HepG2 (cell line): Measurements from ENCODE around the gene CAD. TPM values are rescaled to one million over a fixed set of nuclear protein-coding genes. Genes with fewer than 3 reads are reported as not detected.

Experiments used
- ATAC-seq: fragments of 200-7000 bp; cut with Tn5 transposase; 3 replicates; pipeline ENCODE4 v1.9.1; 2020; ENCODE audit warnings: mild to moderate bottlenecking, moderate library complexity
- BruUV-seq: library from RNA; stranded (reverse); fragments of 400-500 nt; replicated peaks from 2 replicates; lab custom pipeline; 2021; lab: Mats Ljungman, UMichigan
- CTCF ChIA-PET: fragments of 300-600 bp; formaldehyde crosslinking; extraction: SDS; loops from one replicate; lab custom pipeline; 2021; ENCODE audit warnings: low total read pairs, inconsistent platforms, low intra/inter-chr PET ratio; lab: Yijun Ruan, JAX
- POLR2A ChIA-PET: fragments of 350-600 bp; sonication (Branson Sonifier 250); formaldehyde crosslinking; loops from one replicate; lab custom pipeline; 2020; ENCODE audit warnings: antibody characterized with exemption, inconsistent platforms; lab: Yijun Ruan, JAX
- DNase-seq: peaks from one replicate; pipeline ENCODE4 v3.0.0-alpha.2; 2015; ENCODE audit warnings: low spot score
- FAIRE-seq: peaks from 3 replicates; lab custom pipeline; 2011; peaks lifted over from hg19 to GRCh38; lab: Jason Lieb, UNC
- H2AFZ ChIP-seq: one replicate; pipeline ENCODE4 v1.6.1; 2011; ENCODE audit warnings: low read length, inconsistent platforms
- H3K27ac ChIP-seq: fragments of 300-600 bp; 3 replicates; pipeline ENCODE4 v1.8.0; 2011; ENCODE audit warnings: mixed run types, mild to moderate bottlenecking, mixed read lengths, low read length, inconsistent platforms; ENCODE audit not compliant: insufficient read depth; ENCODE audit errors: extremely low read length
- H3K27me3 ChIP-seq, 2 experiments: fragments of 200-600 bp in 1 of 2; 2 replicates in 1 of 2; 3 replicates in 1 of 2; pipeline versions ENCODE4 v1.6.0 to v1.8.0; 2011; ENCODE audit warnings: low read length in 2 of 2, mild to moderate bottlenecking in 2 of 2, moderate library complexity in 2 of 2, inconsistent platforms in 1 of 2; ENCODE audit not compliant: insufficient read depth in 2 of 2, control insufficient read depth in 1 of 2
- H3K36me3 ChIP-seq, 2 experiments: fragments of 200-600 bp in 1 of 2; replicated peaks in 1 of 2; 2 replicates in 1 of 2; 3 replicates in 1 of 2; pipeline versions ENCODE4 v1.5.1 to v1.8.0; 2011; ENCODE audit warnings: low read length in 2 of 2, inconsistent platforms in 1 of 2; ENCODE audit not compliant: insufficient read depth in 2 of 2, control insufficient read depth in 1 of 2
- H3K4me1 ChIP-seq: 2 replicates; pipeline ENCODE4 v1.5.1; 2012; ENCODE audit warnings: low read length, inconsistent platforms; ENCODE audit not compliant: insufficient read depth
- H3K4me2 ChIP-seq: 2 replicates; pipeline ENCODE4 v1.6.0; 2011; ENCODE audit warnings: low read depth, low read length, inconsistent platforms
- H3K4me3 ChIP-seq, 3 experiments: fragments of 200-600 bp in 1 of 3; sonication (generic), shearing (Covaris generic) in 1 of 3; replicated peaks in 1 of 3; 2 replicates each; pipeline ENCODE4 v1.5.1; 2011 to 2016; ENCODE audit warnings: low read length in 3 of 3, inconsistent platforms in 2 of 3, low read depth in 2 of 3, mild to moderate bottlenecking in 2 of 3, control low read depth in 1 of 3, mixed read lengths in 1 of 3; ENCODE audit not compliant: insufficient read depth in 1 of 3
- H3K79me2 ChIP-seq: one replicate; pipeline ENCODE4 v1.6.1; 2011; ENCODE audit warnings: low read length, inconsistent platforms; ENCODE audit not compliant: insufficient read depth
- H3K9ac ChIP-seq: 2 replicates; pipeline ENCODE4 v1.6.0; 2011; ENCODE audit warnings: mild to moderate bottlenecking, low read depth, low read length, inconsistent platforms; ENCODE audit not compliant: insufficient read depth
- H3K9me3 ChIP-seq: 2 replicates; pipeline ENCODE4 v1.5.1; 2012; ENCODE audit warnings: mild to moderate bottlenecking, low read length
- H4K20me1 ChIP-seq: 2 replicates; pipeline ENCODE4 v1.6.0; 2011; ENCODE audit warnings: inconsistent platforms, mild to moderate bottlenecking, low read length, moderate library complexity; ENCODE audit not compliant: insufficient read depth
- ATF4 ChIP-seq, 2 experiments: fragments of 450-650 bp in 1 of 2; sonication (generic) in 1 of 2; formaldehyde crosslinking; IDR thresholded peaks; 2 replicates each; pipeline versions ENCODE4 v1.5.0 to v1.8.0; 2020 to 2022; ENCODE audit warnings: mild to moderate bottlenecking in 1 of 2, missing genetic modification reagents in 1 of 2
- BHLHE40 ChIP-seq: IDR thresholded peaks from 2 replicates; pipeline ENCODE4 v1.6.1; 2011; ENCODE audit warnings: low read length, improper control_type of control experiment
- CAMTA2 ChIP-seq: sonication (generic); formaldehyde crosslinking; IDR thresholded peaks from 2 replicates; pipeline ENCODE4 v1.4.0; 2020; ENCODE audit warnings: mild to moderate bottlenecking, missing genetic modification reagents, borderline replicate concordance
- CBX2 ChIP-seq, 2 experiments: fragments of 200-600 bp in 1 of 2; sonication (generic); formaldehyde crosslinking in 1 of 2; IDR thresholded peaks; 2 replicates each; pipeline versions ENCODE4 v1.7.0 to v1.8.1; 2018 to 2022; ENCODE audit warnings: low read depth in 2 of 2, low read length in 1 of 2, mild to moderate bottlenecking in 1 of 2, missing genetic modification reagents in 1 of 2
- CENPX ChIP-seq: sonication (generic); formaldehyde crosslinking; IDR thresholded peaks from 2 replicates; pipeline ENCODE4 v1.9.0; 2021; ENCODE audit warnings: mild to moderate bottlenecking, missing genetic modification reagents, moderate library complexity
- ETV6 ChIP-seq: sonication (generic); formaldehyde crosslinking; conservative IDR thresholded peaks from 2 replicates; pipeline ENCODE4 v1.4.0; 2020; ENCODE audit warnings: missing genetic modification reagents
- FIP1L1 ChIP-seq: fragments of 200-400 bp; formaldehyde crosslinking; IDR thresholded peaks from 2 replicates; pipeline ENCODE4 v1.6.1; 2018; ENCODE audit warnings: low read depth, mild to moderate bottlenecking, low read length, moderate library complexity, borderline replicate concordance; ENCODE audit not compliant: insufficient read depth
- FOSL2 ChIP-seq: sonication (generic); formaldehyde crosslinking; IDR thresholded peaks from 2 replicates; pipeline ENCODE4 v1.4.0; 2020; ENCODE audit warnings: missing genetic modification reagents
- NFE2L1 ChIP-seq: sonication (generic); formaldehyde crosslinking; IDR thresholded peaks from 2 replicates; pipeline ENCODE4 v1.4.0; 2020; ENCODE audit warnings: missing genetic modification reagents, mild to moderate bottlenecking, borderline replicate concordance
- RXRA ChIP-seq: sonication (generic); formaldehyde crosslinking; IDR thresholded peaks from 2 replicates; pipeline ENCODE4 v1.5.1; 2020; ENCODE audit warnings: missing genetic modification reagents
- SUZ12 ChIP-seq: fragments of 150-350 bp; IDR thresholded peaks from 2 replicates; pipeline ENCODE4 v1.6.1; 2014; ENCODE audit warnings: low read depth, low read length
- TFDP2 ChIP-seq: sonication (generic); formaldehyde crosslinking; IDR thresholded peaks from 2 replicates; pipeline ENCODE4 v1.4.0; 2020; ENCODE audit warnings: missing genetic modification reagents
- USF2 ChIP-seq, 2 experiments: sonication (generic) in 1 of 2; formaldehyde crosslinking in 1 of 2; IDR thresholded peaks; 2 replicates each; pipeline versions ENCODE4 v1.5.1 to v1.6.1; 2011 to 2020; ENCODE audit warnings: borderline replicate concordance in 1 of 2, low read depth in 1 of 2, low read length in 1 of 2, mild to moderate bottlenecking in 1 of 2, missing genetic modification reagents in 1 of 2, moderate library complexity in 1 of 2
- ZNF598 ChIP-seq: sonication (generic); formaldehyde crosslinking; IDR thresholded peaks from 2 replicates; pipeline ENCODE4 v1.5.1; 2020; ENCODE audit warnings: mild to moderate bottlenecking, missing genetic modification reagents, borderline replicate concordance
- ZNF780A ChIP-seq: sonication (generic); formaldehyde crosslinking; IDR thresholded peaks from 2 replicates; pipeline ENCODE4 v1.8.0; 2022; ENCODE audit warnings: mild to moderate bottlenecking, missing genetic modification reagents, moderate library complexity
- ZSCAN20 ChIP-seq: sonication (generic); formaldehyde crosslinking; IDR thresholded peaks from 2 replicates; pipeline ENCODE4 v1.4.0; 2020; ENCODE audit warnings: missing genetic modification reagents, mild to moderate bottlenecking, borderline replicate concordance
- WGBS: methylation state at CpG from one replicate; pipeline ENCODE4 v1.1.6; 2017; ENCODE audit warnings: low lambda C conversion rate; 5-methylcytosine and 5-hydroxymethylcytosine counted together
- in situ Hi-C: cut with HindIII; loops from 2 replicates; pipeline ENCODE4 v1.10.0; 2017; ENCODE audit warnings: low pct_unique_long_range_greater_than_20kb; ENCODE audit not compliant: extremely low pct_ligation_motif_present
- intact Hi-C: fragments of 100-400 bp; cut with micrococcal nuclease; formaldehyde crosslinking; loops from one replicate; pipeline ENCODE4 v1.10.0; 2022; ENCODE audit not compliant: unreplicated experiment
- polyA plus RNA-seq, 8 experiments: library from polyadenylated mRNA; depleted of rRNA in 3 of 8; stranded (reverse) in 7 of 8; unstranded in 1 of 8; fragments of >200 nt; fragmentation: Illumina TruSeq in 4 of 8; extraction: Trizol in 4 of 8; gene quantifications; 2 replicates each; pipeline versions ENCODE4 v1.2.1 to v1.2.3, GENCODE V29; 2011 to 2016; ENCODE audit warnings: low read depth in 4 of 8, missing spikeins in 1 of 8, mixed read lengths in 1 of 8; ENCODE audit not compliant: insufficient read depth in 1 of 8
- total RNA-seq, 5 experiments: library from RNA; depleted of rRNA; stranded (reverse); fragments of >200 nt; fragmentation: Illumina TruSeq; extraction: Trizol; gene quantifications; 2 replicates each; pipeline ENCODE4 v1.2.3, GENCODE V29; 2016; ENCODE audit warnings: low read depth in 1 of 5

Gene CAD
- total and polyA plus RNA-seq, 2 of the 13 experiments (the other 11 are each of a cell fraction or from before 2014, with no cell fraction given): 21.7 to 37.0 TPM

GRCh38 chr2:27264253-27264752, 47.1 kb downstream of the CAD start (continued):
- TF ChIP-seq BHLHE40 (peak; percentile 81), RXRA (CRISPR knock-in tag) (no peak), ZNF780A (CRISPR knock-in tag) (0 out of 2 replicates have a peak, but pooled peaks have one; percentile 36), CBX2 (IDR thresholded peaks at IDR 0.05; ENCODE audit: low read depth, low read length) (0 out of 2 replicates have a peak, but pooled peaks have one; percentile 69), CBX2 (CRISPR knock-in tag; IDR thresholded peaks at IDR 0.05; ENCODE audit: low read depth) (no peak), ETV6 (CRISPR knock-in tag) (0 out of 2 replicates have a peak, but pooled peaks have one; percentile 13), CAMTA2 (CRISPR knock-in tag) (no peak), SUZ12 (no peak), FIP1L1 (no peak)

GRCh38 chr2:27264753-27265535, 47.8 kb downstream of the CAD start:
- CTCF ChIA-PET: interaction anchor here (1.8 to 3.6 kb wide), 3 partner anchors 15 to 38 kb away, joined by 7 to 29 read pairs (median 20); no protein-coding TSS in a partner anchor
- H3K27me3 ChIP-seq: peaks cover 19 to 79% of the 10 kb centered on the region in 2 experiments
- H3K36me3 ChIP-seq: no peaks in the 10 kb centered on the region
- no peak overlapping the region for H3K27ac ChIP-seq
- no TSS peak for BruUV-seq
- in situ Hi-C loops (no loop called here), intact Hi-C loops (loop anchor here (1.0 to 2.0 kb wide), 3 partner anchors 16 to 38 kb away; no protein-coding TSS in a partner anchor)
- POLR2A ChIA-PET: interaction anchor here (0.8 kb wide), 1 partner anchor 17 kb away, joined by 3 read pairs; no protein-coding TSS in a partner anchor
- FAIRE-seq (peak; percentile 48), DNase-seq (peak; percentile 73), ATAC-seq (peak; percentile 79)
- H3K4me1 ChIP-seq: peaks cover 26% of the 10 kb centered on the region
- no peaks in the 10 kb centered on the region for H3K79me2 ChIP-seq
- peak overlapping the region; percentile 92 for H3K4me2 ChIP-seq
- H3K9ac ChIP-seq: no peak overlapping the region
- 9% methylated on average over 36 of the region's 56 CpGs for WGBS
- no peaks in the 10 kb centered on the region for H3K9me3 ChIP-seq
- H3K4me3 ChIP-seq: peak overlapping the region; percentile 56 to 77 (median 58)
- no peak overlapping the region for H2AFZ ChIP-seq
- no peaks in the 10 kb centered on the region for H4K20me1 ChIP-seq
- peak; percentile 68 for TF ChIP-seq FOSL2
- TF ChIP-seq ATF4 (CRISPR knock-in tag; IDR thresholded peaks at IDR 0.05): peak in 1 of 2 experiments; percentile 57; a peak in 1 of 4 replicates
- peak; percentile 37; the same call in 1 of the 2 replicates for TF ChIP-seq ZSCAN20 (CRISPR knock-in tag)
- peak; percentile 91 for TF ChIP-seq TFDP2
- no peak for TF ChIP-seq CENPX (CRISPR knock-in tag)
- peak; percentile 67 for TF ChIP-seq USF2 (IDR thresholded peaks at IDR 0.05; ENCODE audit: low read depth, low read length)
- TF ChIP-seq USF2 (CRISPR knock-in tag; IDR thresholded peaks at IDR 0.05; ENCODE audit: borderline replicate concordance): peak; percentile 80; the same call in 1 of the 2 replicates
- TF ChIP-seq ZNF598 (CRISPR knock-in tag): peak; percentile 66; the same call in 1 of the 2 replicates
- no peak for TF ChIP-seq NFE2L1 (CRISPR knock-in tag)
